Breast epithelium (tissue), 3 donors: ENCODE results near the gene HLA-DMA.

Experiments
- POLR2A ChIP-seq: fragments of 450-650 bp; IDR thresholded peaks from one replicate; pipeline ENCODE4 v1.6.1; 2016; ENCODE audit warnings: antibody characterized with exemption, mild to moderate bottlenecking, moderate library complexity
- POLR2AphosphoS5 ChIP-seq, 3 donors: sonication (generic); formaldehyde crosslinking; IDR thresholded peaks; one replicate each; pipeline ENCODE4 v1.6.1; 2017; ENCODE audit warnings: antibody characterized with exemption in 3 of 3

GRCh38 chr6:32974016-32974333, 21.1 kb upstream of the HLA-DMA start:
- TF ChIP-seq POLR2A (no peak), POLR2AphosphoS5 (IDR thresholded peaks at IDR 0.05) (no peak)
